ENCODE measurements around the gene GNG12.

GNG12 gene

GRCh38 chr1:67832737-67833601 is at the start of gene GNG12:
Gene GNG12, minus strand, starts transcription at chr1:67833467. Its CDS starts 125,781 bp downstream, at chr1:67707686.
- peak; percentile 32 for DNase-seq

- DNase-seq = no peak
These were observed 49.1 kb upstream of the GNG12 start for GRCh38 chr1:67882196-67882958.

- DNase-seq = peak; percentile 19
These were observed 46.9 kb upstream of the GNG12 start for GRCh38 chr1:67880056-67880601.

GRCh38 chr1:67879485-67879884 is 46.2 kb upstream of the GNG12 start:
- no peak for DNase-seq

GRCh38 chr1:67874501-67875111 is 41.3 kb upstream of the GNG12 start:
- DNase-seq = no peak

GRCh38 chr1:67869233-67869632 is 36.0 kb upstream of the GNG12 start:
- DNase-seq = no peak

GRCh38 chr1:67863637-67864036 is 30.4 kb upstream of the GNG12 start:
- DNase-seq = no peak

- no peak for DNase-seq
These were observed 29.4 kb upstream of the GNG12 start for GRCh38 chr1:67862685-67863084.

- no peak for DNase-seq
These were observed 28.7 kb upstream of the GNG12 start for GRCh38 chr1:67861856-67862516.

- DNase-seq = no peak
These were observed 27.5 kb upstream of the GNG12 start for GRCh38 chr1:67860776-67861175.

GRCh38 chr1:67856921-67857320 is 23.7 kb upstream of the GNG12 start:
- no peak for DNase-seq

- DNase-seq = peak; percentile 18
These were observed 22.7 kb upstream of the GNG12 start for GRCh38 chr1:67855961-67856360.

GRCh38 chr1:67855444-67855843 is 22.2 kb upstream of the GNG12 start:
- no peak for DNase-seq

GRCh38 chr1:67853704-67854103 is 20.4 kb upstream of the GNG12 start:
- peak; percentile 78 for DNase-seq

- DNase-seq = no peak
These were observed 18.5 kb upstream of the GNG12 start for GRCh38 chr1:67851800-67852199.

GRCh38 chr1:67850611-67851075 is 17.4 kb upstream of the GNG12 start:
- DNase-seq = peak; percentile 45

- DNase-seq = peak; percentile 72
These were observed 16.9 kb upstream of the GNG12 start for GRCh38 chr1:67850151-67850551.

- DNase-seq = no peak
These were observed 14.2 kb upstream of the GNG12 start for GRCh38 chr1:67847466-67847865.

- DNase-seq = no peak
These were observed 13.3 kb upstream of the GNG12 start for GRCh38 chr1:67846538-67846937.

- no peak for DNase-seq
These were observed 11.7 kb upstream of the GNG12 start for GRCh38 chr1:67844988-67845387.

- no peak for DNase-seq
These were observed 10.5 kb upstream of the GNG12 start for GRCh38 chr1:67843746-67844145.

GRCh38 chr1:67843331-67843730 is 10.1 kb upstream of the GNG12 start:
- no peak for DNase-seq

GRCh38 chr1:67840449-67840848 is 7.2 kb upstream of the GNG12 start:
- no peak for DNase-seq

Measured in NCI-H2227 treated with DMSO at 0.1 percent for 48 hours (cell line).